K562 (cell line): ENCODE results near the gene PHKG1. TPM values are rescaled to one million over a fixed set of nuclear protein-coding genes. Genes with fewer than 3 reads are reported as not detected.

ENCODE experiments used
- CTBP1 ChIP-seq: fragments of 450-650 bp; IDR thresholded peaks from 2 replicates; pipeline ENCODE4 v1.6.1; 2016; ENCODE audit warnings: borderline replicate concordance
- HMG20B ChIP-seq: fragments of 250-450 bp; sonication (Bioruptor Pico); IDR thresholded peaks from 2 replicates; pipeline ENCODE4 v1.5.0; 2021; ENCODE audit warnings: mild to moderate bottlenecking
- KLF13 ChIP-seq: fragments of 450-650 bp; IDR thresholded peaks from 2 replicates; pipeline ENCODE4 v1.6.1; 2016; ENCODE audit warnings: missing genetic modification characterization, low read depth, mild to moderate bottlenecking, missing compliant biosample characterization, moderate library complexity, borderline replicate concordance
- MBD2 ChIP-seq: sonication (generic); IDR thresholded peaks from 2 replicates; pipeline ENCODE4 v1.6.1; 2016; ENCODE audit warnings: low read depth, borderline replicate concordance
- MEF2A ChIP-seq: IDR thresholded peaks from 2 replicates; pipeline ENCODE4 v1.6.1; 2011; ENCODE audit warnings: low read depth, mild to moderate bottlenecking, low read length, moderate library complexity; ENCODE audit not compliant: control insufficient read depth
- MLLT1 ChIP-seq, 2 experiments: fragments of 450-650 bp; IDR thresholded peaks; 2 replicates each; pipeline ENCODE4 v1.6.1; 2016
- SIN3B ChIP-seq: fragments of 450-650 bp; IDR thresholded peaks from 2 replicates; pipeline ENCODE4 v1.6.1; 2017; ENCODE audit warnings: low read depth, mild to moderate bottlenecking, moderate library complexity
- SP1 ChIP-seq: sonication (generic); formaldehyde crosslinking; IDR thresholded peaks from 2 replicates; pipeline ENCODE4 v1.8.1; 2022; ENCODE audit warnings: mild to moderate bottlenecking, missing genetic modification reagents
- SRSF7 ChIP-seq: fragments of 200-400 bp; formaldehyde crosslinking; optimal IDR thresholded peaks from 2 replicates; pipeline ENCODE3; 2017; ENCODE audit warnings: mild to moderate bottlenecking, low read depth, low read length
- SUPT5H ChIP-seq: fragments of 450-650 bp; IDR thresholded peaks from 2 replicates; pipeline ENCODE4 v1.6.1; 2016
- ZNF589 ChIP-seq: fragments of 200-800 bp; sonication (Bioruptor generic); IDR thresholded peaks from 2 replicates; pipeline ENCODE4 v1.6.1; 2016; ENCODE audit warnings: low read depth, missing genetic modification characterization, missing compliant biosample characterization
- ZNF699 ChIP-seq: fragments of 250-450 bp; sonication (Bioruptor Pico); IDR thresholded peaks from 2 replicates; pipeline ENCODE4 v1.8.0; 2021; ENCODE audit warnings: mild to moderate bottlenecking, moderate library complexity; ENCODE audit not compliant: insufficient replicate concordance
- polyA plus RNA-seq, 8 experiments: library from polyadenylated mRNA; depleted of rRNA in 4 of 8; stranded (reverse) in 5 of 8; unstranded in 3 of 8; fragments of >200 nt; fragmentation: Nextera tagmentation in 2 of 8; fragmentation: Illumina TruSeq in 1 of 8; extraction: Ambion mirVana in 2 of 8; extraction: Trizol in 1 of 8; gene quantifications; 2 replicates each; pipeline versions ENCODE4 v1.2.1 to v1.2.3, GENCODE V29; 2011 to 2014; ENCODE audit warnings: inconsistent platforms in 1 of 8, missing spikeins in 1 of 8
- total RNA-seq, 7 experiments: library from RNA; depleted of rRNA in 6 of 7; stranded (reverse); fragments of >200 nt in 6 of 7; fragmentation: Illumina TruSeq in 2 of 7; extraction: Trizol in 2 of 7; gene quantifications; 2 replicates each; pipeline versions ENCODE4 v1.2.1 to v1.2.3, GENCODE V29; 2011 to 2021; ENCODE audit warnings: low replicate concordance in 1 of 7
- TF ChIP-seq, protein P1 (sequence below): fragments of 250-450 bp; sonication (Bioruptor Pico); IDR thresholded peaks from 2 replicates; pipeline ENCODE4 v1.8.0; 2021; ENCODE audit warnings: moderate library complexity, mild to moderate bottlenecking, inconsistent platforms
- TF ChIP-seq, protein P2 (sequence below): fragments of 450-650 bp; IDR thresholded peaks from 2 replicates; pipeline ENCODE4 v1.6.1; 2017; ENCODE audit warnings: antibody characterized with exemption, mild to moderate bottlenecking
- TF ChIP-seq, protein P3 (sequence below), 2 experiments: IDR thresholded peaks; 2 replicates each; pipeline ENCODE4 v1.6.1; 2012; ENCODE audit warnings: improper control_type of control experiment in 2 of 2, low read depth in 2 of 2, low read length in 2 of 2, borderline replicate concordance in 1 of 2

The PHKG1 gene
- total and polyA plus RNA-seq, 9 of the 15 experiments (the other 6 are each of a cell fraction or from before 2014, with no cell fraction given): 0.10 to 0.83 (median 0.46) TPM

GRCh38 chr7:56063882-56064625, 28.7 kb downstream of the PHKG1 start, which contains the start of gene SUMF2 (continued):
- TF ChIP-seq, protein P1, sequence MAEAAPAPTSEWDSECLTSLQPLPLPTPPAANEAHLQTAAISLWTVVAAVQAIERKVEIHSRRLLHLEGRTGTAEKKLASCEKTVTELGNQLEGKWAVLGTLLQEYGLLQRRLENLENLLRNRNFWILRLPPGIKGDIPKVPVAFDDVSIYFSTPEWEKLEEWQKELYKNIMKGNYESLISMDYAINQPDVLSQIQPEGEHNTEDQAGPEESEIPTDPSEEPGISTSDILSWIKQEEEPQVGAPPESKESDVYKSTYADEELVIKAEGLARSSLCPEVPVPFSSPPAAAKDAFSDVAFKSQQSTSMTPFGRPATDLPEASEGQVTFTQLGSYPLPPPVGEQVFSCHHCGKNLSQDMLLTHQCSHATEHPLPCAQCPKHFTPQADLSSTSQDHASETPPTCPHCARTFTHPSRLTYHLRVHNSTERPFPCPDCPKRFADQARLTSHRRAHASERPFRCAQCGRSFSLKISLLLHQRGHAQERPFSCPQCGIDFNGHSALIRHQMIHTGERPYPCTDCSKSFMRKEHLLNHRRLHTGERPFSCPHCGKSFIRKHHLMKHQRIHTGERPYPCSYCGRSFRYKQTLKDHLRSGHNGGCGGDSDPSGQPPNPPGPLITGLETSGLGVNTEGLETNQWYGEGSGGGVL (CRISPR knock-in tag): no peak
- TF ChIP-seq ZNF589 (peak; percentile 63; the same call in 1 of the 2 replicates), SIN3B (peak; percentile 34; the same call in 1 of the 2 replicates), HMG20B (0 out of 2 replicates have a peak, but pooled peaks have one; percentile 79), CTBP1 (peak; percentile 85), MEF2A (no peak), MBD2 (peak; percentile 71; the same call in 1 of the 2 replicates), KLF13 (tag) (0 out of 2 replicates have a peak, but pooled peaks have one; percentile 10), SUPT5H (peak; percentile 95), ZNF699 (no peak), MLLT1 (IDR thresholded peaks at IDR 0.05) (peak in 1 of 2 experiments; percentile 41; a peak in 2 of 4 replicates), SP1 (peak; percentile 48; the same call in 1 of the 2 replicates), SRSF7 (no peak)
- TF ChIP-seq, protein P2, sequence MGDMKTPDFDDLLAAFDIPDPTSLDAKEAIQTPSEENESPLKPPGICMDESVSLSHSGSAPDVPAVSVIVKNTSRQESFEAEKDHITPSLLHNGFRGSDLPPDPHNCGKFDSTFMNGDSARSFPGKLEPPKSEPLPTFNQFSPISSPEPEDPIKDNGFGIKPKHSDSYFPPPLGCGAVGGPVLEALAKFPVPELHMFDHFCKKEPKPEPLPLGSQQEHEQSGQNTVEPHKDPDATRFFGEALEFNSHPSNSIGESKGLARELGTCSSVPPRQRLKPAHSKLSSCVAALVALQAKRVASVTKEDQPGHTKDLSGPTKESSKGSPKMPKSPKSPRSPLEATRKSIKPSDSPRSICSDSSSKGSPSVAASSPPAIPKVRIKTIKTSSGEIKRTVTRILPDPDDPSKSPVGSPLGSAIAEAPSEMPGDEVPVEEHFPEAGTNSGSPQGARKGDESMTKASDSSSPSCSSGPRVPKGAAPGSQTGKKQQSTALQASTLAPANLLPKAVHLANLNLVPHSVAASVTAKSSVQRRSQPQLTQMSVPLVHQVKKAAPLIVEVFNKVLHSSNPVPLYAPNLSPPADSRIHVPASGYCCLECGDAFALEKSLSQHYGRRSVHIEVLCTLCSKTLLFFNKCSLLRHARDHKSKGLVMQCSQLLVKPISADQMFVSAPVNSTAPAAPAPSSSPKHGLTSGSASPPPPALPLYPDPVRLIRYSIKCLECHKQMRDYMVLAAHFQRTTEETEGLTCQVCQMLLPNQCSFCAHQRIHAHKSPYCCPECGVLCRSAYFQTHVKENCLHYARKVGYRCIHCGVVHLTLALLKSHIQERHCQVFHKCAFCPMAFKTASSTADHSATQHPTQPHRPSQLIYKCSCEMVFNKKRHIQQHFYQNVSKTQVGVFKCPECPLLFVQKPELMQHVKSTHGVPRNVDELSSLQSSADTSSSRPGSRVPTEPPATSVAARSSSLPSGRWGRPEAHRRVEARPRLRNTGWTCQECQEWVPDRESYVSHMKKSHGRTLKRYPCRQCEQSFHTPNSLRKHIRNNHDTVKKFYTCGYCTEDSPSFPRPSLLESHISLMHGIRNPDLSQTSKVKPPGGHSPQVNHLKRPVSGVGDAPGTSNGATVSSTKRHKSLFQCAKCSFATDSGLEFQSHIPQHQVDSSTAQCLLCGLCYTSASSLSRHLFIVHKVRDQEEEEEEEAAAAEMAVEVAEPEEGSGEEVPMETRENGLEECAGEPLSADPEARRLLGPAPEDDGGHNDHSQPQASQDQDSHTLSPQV: peak; percentile 70; the same call in 1 of the 2 replicates
- TF ChIP-seq, protein P3, sequence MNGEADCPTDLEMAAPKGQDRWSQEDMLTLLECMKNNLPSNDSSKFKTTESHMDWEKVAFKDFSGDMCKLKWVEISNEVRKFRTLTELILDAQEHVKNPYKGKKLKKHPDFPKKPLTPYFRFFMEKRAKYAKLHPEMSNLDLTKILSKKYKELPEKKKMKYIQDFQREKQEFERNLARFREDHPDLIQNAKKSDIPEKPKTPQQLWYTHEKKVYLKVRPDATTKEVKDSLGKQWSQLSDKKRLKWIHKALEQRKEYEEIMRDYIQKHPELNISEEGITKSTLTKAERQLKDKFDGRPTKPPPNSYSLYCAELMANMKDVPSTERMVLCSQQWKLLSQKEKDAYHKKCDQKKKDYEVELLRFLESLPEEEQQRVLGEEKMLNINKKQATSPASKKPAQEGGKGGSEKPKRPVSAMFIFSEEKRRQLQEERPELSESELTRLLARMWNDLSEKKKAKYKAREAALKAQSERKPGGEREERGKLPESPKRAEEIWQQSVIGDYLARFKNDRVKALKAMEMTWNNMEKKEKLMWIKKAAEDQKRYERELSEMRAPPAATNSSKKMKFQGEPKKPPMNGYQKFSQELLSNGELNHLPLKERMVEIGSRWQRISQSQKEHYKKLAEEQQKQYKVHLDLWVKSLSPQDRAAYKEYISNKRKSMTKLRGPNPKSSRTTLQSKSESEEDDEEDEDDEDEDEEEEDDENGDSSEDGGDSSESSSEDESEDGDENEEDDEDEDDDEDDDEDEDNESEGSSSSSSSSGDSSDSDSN (IDR thresholded peaks at IDR 0.05; ENCODE audit: borderline replicate concordance in 1 of 2, low read depth in 2 of 2, low read length in 2 of 2): peak in 1 of 2 experiments; percentile 86; a peak in 1 of 4 replicates
